GM21825 (cell line): ENCODE results near the gene ERVH48-1.
"Not testable (repeated sequence)": the region's sequence is repeated elsewhere in the genome, so short reads cannot be mapped to it uniquely, and the experiment has no call there.

Experiments used
- ATAC-seq: cut with Tn5 transposase; IDR thresholded peaks from one replicate; pipeline ENCODE4 v1.9.1; 2021; ENCODE audit warnings: mild to moderate bottlenecking, moderate library complexity; ENCODE audit not compliant: unreplicated experiment

Gene ERVH48-1

DNA sequence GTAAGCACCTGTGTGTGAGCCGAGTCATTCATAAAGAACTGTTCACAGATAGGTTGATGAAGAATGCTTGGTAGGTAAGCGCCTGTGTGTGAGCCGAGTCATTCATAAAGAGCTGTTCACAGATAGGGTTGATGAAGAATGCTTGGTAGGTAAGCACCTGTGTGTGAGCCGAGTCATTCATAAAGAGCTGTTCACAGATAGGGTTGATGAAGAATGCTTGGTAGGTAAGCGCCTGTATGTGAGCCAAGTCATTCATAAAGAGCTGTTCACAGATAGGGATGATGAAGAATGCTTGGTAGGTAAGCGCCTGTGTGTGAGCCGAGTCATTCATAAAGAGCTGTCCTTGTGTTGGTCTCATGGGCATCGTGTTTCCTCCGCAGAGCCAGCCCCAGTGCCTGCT is 16.9 kb downstream of the ERVH48-1 start:
- not testable (repeated sequence) for ATAC-seq

DNA sequence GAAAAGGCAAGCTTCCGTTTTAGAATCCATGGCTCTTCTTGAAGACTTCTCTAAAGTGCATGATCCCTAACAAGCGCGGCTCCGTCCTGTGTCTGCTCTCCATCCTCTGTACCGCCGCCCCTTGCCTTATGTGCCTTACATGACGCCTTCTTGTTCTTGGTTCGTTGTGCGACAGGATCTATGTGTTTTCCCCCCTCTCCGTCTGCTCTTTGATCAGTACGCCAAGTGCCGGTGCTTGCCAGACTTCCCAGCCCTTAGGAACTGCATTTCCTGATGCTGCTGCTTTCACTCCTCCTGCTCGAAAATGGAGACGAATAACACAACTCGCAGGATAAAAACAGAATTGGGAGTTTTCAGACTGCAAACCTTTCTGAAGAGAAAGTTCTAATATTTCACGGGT is 19.2 kb downstream of the ERVH48-1 start:
- ATAC-seq = no peak

- ATAC-seq = no peak
Observed at GRCh38 chr21:42905195-42905594, 20.2 kb downstream of the ERVH48-1 start.

GRCh38 chr21:42903817-42904216 is 21.6 kb downstream of the ERVH48-1 start:
- ATAC-seq = no peak

DNA sequence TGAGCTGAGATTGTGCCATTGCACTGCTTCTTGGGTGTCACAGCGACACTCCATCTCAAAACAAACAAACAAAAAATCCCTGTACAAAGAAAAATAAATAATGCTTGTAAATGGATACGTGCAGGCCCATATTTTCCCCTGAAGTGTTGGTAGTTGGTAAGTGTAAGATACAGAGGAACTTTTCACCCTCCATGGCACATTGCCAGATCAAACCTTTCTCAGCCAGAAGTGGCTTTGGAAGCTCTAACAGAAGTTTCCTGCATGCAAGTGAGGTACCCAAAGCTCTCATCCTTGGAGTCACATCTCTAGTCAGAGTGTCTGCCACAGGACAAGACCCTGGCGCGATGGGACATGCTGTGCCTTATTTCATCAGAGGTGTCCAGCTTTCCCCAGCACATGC is 25.0 kb downstream of the ERVH48-1 start:
- ATAC-seq = no peak

DNA sequence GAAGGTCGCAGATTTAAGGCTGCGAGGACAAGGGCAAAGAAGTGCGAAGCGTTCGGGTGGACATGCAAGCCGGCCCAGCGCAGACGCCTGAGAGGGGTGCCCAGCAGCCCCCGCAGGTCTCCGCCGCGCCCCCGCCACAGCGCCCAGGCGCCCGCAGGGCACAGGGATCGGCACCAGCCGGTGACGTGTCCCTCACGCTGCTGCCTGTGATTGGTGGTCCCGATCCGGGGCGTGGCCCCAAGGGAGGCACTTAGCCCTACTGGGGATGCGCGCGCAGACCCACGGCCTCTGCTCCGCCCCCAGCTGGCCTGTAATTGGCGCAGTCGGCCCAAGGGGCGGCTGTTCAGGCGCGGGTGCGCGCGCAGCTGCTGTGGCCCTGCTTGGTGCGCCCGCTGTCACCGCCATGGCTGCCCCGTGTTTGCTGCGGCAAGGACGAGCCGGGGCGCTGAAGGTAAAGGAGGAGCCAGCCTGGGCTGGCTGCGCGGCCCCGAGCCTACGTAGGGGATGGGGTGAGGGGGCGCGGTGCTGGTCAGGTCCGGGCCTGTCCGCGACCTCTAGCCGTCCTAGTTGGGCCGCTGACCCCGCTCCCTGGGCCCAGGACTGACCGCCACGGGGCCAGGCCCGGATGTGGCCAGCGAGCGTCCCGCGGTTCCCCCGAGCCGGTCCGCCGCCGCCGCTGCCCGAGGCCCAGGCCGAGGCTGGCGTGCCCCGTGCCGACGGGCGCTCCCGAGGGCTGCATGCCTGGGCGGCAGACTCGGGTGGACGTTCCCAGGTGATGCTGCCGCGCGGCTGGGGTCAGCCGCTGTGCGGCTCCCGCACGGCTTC is 32.3 kb downstream of the ERVH48-1 start, which contains the start of gene NDUFV3:
NDUFV3 (plus strand) TSS at position 379 of the 825 bp plus-strand sequence; CDS start at position 404, 25 bp downstream.
- ATAC-seq = peak; percentile 90

- peak; percentile 14 for ATAC-seq
Observed at GRCh38 chr21:42892582-42892930, 32.9 kb downstream of the ERVH48-1 start.

DNA sequence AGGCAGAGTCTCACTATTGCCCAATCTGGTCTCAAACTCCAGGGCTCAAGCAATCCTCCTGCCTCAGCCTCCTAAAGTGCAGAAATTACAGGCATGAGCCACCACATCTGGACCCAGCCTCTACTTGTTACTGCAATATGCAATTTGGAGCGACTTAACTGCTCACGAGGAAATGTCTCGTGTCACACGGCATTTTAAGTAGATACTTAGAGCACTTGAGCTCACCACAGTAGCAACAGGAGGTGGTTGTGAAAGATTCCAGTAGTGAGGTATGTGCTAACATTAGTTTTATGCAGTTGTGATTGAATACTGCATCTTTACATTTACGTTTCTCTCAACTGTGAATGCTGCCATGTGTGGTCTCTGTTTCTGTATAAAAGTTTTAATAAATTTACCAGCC is 38.1 kb downstream of the ERVH48-1 start:
- ATAC-seq = no peak

GRCh38 chr21:42883921-42884320 is 41.5 kb downstream of the ERVH48-1 start:
- ATAC-seq = no peak

DNA sequence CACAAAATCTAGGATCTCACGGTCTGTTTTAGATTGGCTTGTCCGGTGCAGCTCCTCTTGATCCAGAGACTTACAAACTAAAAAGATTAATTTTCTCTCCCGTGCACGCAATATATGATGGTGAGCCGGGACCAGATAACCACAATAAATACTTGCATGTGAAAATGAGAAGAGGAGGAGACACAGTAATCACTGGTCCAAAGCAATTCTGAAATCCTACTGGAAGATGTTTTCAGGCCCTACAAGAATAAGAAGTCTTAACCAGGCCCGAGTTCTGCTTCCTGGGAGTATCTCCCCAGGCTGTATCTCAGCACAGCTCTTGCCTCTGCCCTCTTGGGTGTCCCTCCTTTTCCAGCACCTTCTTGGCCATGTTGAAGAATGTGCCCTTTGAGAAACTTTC is 45.1 kb downstream of the ERVH48-1 start:
- no peak for ATAC-seq

DNA sequence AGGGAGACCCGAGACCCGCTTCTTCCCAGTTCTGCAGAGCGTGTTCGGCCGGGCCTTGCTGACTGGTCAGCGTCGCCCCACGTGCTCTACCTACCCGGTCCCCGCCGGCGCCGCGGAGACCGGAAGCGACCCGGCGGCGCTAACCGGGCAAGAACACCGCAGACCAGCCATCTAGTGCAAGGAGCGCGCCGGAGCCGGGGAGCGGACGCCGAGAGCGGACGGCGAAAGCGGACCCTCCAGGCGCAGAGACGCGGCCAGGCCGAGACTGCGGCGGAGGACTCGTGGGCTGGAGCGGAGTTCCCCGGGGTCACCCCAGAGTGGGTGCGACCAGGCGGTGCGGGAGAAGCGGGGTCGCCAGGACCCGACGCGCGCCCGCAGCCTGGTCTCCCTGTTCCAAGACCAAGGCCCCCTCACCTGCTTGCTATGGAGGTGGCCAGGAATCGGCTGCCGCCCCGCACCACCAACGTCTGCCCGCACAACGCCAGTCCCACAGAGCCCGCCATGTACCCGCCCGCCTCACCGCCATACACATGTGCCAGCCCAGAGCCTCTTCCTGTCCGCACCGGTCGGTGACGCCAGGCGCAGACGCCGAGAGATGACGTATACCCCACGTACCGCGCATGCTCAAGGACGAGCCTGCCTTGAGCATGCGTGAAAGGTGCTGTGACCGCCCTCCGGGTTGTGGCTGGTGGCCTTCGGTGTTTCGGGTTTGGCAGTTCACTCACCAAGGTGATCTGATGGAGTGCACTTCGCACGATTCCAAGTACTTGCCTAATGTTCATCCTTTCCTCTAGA is 46.2 kb downstream of the ERVH48-1 start, which contains the start of gene WDR4:
WDR4 (minus strand) TSS at position 547 of the 795 bp plus-strand sequence; CDS start at position 503, 44 bp downstream.
- ATAC-seq = peak; percentile 81

DNA sequence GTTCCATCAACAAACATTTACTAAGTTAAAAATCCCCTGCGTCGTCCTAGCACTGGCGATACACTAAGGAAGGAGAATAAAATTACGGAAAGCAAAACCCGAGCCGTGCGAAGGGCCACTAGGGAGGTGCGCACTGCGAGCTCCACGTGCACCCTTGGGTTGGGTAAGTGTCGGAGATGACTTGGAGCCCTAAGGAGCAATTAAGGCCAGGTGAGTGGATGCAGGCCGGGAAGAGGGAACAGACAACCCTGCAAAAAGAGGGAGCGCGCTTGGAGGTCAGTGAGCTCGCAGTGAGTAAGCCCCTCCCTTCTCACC is 46.8 kb downstream of the ERVH48-1 start:
- ATAC-seq = no peak

GRCh38 chr21:42875811-42876210 is 49.6 kb downstream of the ERVH48-1 start:
- ATAC-seq = not testable (repeated sequence)

DNA sequence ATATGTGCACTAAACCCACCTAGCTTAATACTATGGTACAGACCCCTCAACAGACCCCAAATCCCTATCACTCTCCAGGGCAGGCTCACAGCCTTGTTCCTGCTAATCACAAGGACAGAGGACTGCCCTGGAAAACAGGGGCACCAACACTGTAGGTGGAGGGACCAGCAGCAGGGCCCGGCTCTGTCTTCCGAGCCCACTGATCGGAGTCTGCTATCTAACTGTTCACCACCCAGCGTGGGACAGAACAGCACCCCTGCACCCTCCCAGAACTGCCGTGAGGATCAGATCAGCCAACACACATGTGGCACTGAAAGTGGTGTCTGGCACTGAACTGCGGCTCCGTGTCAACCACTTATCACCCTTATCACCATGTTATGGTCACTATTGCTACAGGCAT is 52.3 kb downstream of the ERVH48-1 start:
- no peak for ATAC-seq

DNA sequence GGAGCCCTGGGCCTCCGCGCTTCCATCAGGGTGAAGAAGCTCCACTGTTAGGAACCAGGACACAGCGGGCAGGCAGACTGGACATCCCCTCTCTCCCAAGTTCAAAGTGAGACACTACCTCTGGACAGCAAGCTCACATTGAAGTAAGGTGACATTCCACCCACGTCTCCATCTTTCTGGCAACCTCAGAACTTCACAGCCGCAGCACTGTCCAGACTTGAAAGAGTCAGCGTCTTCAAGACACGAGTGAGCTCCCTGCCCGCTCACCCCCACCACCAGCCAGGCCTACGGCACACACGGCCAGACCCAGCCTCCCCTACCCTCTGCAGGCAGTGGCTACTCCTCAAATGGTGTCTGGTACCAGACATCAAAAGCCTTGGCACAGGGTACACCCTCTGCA is 57.2 kb downstream of the ERVH48-1 start:
- ATAC-seq = no peak
